Stimulated activated CD8-positive, alpha-beta memory T cell treated with anti-CD3 and anti-CD28 coated beads, Interleukin-12 subunit alpha, Interleukin-12 subunit beta, amount 100 ng/mL, for 24 hours (primary cell): Measurements from ENCODE around the gene OR4M2.
"Not testable (repeated sequence)": the region's sequence is repeated elsewhere in the genome, so short reads cannot be mapped to it uniquely, and the experiment has no call there.

Experiments used
- DNase-seq: peaks from one replicate; pipeline ENCODE4 v3.0.0-alpha.2; 2020; ENCODE audit errors: extremely low read depth

The OR4M2 gene

DNA sequence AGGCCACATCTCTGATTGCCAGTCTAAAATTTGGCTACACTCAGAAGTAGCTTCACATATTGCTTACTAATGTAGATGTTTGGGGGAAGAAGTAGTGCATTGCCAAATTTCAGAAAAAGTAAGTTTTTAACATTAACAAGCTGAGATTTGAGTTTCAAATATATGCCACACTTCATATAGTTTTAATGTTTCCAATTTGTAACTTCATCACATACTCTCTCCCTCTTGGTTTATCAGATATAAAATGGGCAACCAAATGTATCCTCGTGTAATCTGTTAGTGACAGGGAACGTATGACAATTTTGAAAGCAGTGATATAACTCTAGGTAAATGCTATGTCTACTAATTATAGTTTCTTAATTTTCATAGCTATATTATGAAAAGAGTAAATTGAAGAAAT is at the start of gene OR4M2:
Gene OR4M2 (plus strand): TSS at position 301 of the 400 bp plus-strand sequence. CDS start 98 bp downstream, at position 399.
- DNase-seq, result not testable (repeated sequence)

GRCh38 chr15:22069267-22069666 is 11.1 kb upstream of the OR4M2 start:
- not testable (repeated sequence) for DNase-seq

DNA sequence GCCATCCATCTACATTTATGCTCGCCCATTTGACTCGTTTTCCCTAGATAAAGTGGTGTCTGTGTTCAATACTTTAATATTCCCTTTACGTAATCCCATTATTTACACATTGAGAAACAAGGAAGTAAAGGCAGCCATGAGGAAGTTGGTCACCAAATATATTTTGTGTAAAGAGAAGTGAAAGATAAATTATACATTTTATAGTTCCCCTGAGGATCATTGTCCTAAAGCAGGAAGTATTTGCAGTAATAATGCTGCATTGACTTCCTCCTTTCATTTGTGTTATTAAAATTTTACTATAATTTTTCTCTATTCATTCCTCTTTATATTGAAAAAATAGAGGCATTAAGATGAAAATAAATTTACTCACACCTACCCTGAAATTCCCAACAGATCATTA is 1.1 kb downstream of the OR4M2 start:
- DNase-seq, result not testable (repeated sequence)

DNA sequence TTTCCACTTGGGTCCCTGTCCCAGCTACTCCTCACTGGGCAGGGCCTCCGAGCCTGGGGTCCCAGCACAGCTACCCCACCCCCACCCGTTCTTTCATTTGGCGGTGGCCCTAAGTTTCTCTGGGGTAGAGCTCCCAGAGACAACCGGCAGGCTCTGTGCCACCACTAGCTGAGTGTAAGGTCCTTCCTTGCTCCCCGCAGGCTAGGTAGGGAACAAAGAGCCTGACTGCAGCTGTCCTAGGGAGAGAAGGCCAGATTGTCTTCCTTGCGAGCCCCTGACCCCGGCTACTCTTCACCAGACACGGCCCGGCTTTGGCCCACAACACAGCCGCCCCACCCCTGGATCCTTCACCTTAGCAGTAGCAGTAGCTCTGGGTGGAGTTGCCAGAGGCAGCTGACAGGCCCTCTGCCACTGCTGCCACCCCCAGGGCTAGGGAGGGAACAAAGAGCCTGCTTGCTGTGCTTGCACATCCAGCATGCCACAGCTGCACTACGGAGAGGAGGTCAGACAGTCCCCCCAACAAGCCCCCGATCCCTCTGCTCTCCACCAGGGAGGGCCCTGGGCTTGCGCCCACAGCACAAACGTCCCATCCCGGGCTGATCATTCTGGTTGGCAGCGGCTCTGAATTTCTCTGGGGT is 18.4 kb downstream of the OR4M2 start:
- DNase-seq, result not testable (repeated sequence)

DNA sequence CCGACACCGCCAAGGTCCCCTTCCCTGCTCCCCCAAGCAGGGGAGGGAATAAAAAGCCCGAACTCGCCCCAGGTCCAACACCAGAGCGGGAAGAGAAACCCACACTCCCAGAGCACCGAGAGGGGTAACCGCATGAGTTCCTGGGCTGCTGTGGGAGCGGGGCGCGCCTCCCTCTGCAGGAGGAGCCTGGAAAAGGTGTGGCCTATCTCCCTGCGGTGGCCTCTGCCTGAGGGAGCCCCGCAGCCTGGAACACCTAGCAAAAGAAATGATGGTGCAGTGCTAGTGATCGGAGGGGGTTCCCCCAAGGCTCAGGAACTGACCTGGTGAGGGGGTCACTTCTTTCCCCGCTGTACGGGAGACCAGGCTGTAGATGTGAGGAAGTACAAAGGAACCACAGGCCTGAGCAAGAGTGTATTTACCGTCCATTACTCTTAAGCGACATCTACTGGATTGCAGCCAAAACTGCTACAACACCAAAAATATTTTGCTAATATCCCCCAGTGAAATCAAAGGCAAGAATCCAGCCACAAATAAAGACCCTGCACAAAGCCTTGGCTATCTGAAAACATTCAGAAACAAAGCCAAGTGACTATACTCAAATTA is 19.1 kb downstream of the OR4M2 start:
- not testable (repeated sequence) for DNase-seq

GRCh38 chr15:22122033-22122432 is 41.7 kb downstream of the OR4M2 start:
- DNase-seq, result not testable (repeated sequence)
